HG03045 (cell line): ENCODE results near the gene DNAJC1.
"Not testable (repeated sequence)": the region's sequence is repeated elsewhere in the genome, so short reads cannot be mapped to it uniquely, and the experiment has no call there.

Experiments
- ATAC-seq: cut with Tn5 transposase; IDR thresholded peaks from one replicate; pipeline ENCODE4 v1.9.1; 2021; ENCODE audit warnings: mild to moderate bottlenecking, moderate library complexity; ENCODE audit not compliant: unreplicated experiment

Gene DNAJC1

DNA sequence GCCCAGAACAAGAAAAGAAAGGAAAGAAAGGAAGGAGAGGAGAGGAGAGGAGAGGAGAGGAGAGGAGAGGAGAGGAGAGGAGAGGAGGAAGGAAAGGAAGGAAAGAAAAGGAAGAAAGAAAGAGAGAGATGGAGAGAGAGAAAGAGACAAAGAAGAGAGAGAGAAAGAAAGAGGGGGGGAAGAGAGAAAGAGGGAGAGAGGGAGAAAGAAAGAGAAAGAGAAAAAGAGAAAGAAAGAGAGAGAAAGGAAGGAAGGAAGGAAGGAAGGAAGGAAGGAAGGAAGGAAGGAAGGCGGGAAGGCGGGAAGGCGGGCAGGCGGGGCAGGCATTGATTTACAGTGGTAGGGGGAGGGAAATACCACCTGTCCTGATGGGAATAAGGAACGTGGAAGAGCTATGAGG lies 92.7 kb downstream of the DNAJC1 start:
- no peak for ATAC-seq

DNA sequence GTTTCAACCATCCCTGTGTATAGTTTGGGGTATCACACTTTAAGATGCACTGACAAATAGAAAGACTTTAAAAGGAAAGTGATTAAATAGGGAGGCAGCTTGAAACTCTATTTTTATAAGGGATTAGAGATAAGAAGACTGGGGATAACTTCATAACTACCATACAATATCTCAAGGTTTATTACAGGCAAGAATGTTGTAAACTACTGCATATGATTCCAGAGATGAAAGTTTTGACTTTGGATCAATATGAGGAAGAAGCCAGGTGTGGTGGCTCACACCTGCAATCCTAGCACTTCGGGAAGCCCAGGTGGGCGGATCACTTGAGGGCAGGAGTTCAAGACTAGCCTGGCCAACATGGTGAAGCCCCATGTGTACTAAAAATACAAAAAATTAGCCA lies 96.1 kb downstream of the DNAJC1 start:
- no peak for ATAC-seq

DNA sequence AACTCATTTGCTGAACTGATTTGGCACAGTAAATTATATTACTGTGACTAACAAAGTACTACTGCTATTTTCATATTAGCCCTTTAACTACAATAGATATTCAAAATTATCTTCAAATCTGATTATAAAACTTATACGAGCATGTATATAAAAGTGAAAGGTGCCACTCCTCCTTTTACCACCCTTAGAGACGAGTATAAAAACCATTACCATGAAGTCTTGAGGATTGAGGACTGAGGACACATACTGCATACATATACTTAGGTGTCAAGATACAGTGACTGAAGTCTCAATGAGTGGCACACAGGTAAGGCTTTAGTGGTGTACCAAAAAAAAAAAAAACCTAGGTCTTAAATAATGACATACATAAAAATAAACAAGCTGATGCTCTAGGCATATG lies 98.6 kb downstream of the DNAJC1 start:
- no peak for ATAC-seq

DNA sequence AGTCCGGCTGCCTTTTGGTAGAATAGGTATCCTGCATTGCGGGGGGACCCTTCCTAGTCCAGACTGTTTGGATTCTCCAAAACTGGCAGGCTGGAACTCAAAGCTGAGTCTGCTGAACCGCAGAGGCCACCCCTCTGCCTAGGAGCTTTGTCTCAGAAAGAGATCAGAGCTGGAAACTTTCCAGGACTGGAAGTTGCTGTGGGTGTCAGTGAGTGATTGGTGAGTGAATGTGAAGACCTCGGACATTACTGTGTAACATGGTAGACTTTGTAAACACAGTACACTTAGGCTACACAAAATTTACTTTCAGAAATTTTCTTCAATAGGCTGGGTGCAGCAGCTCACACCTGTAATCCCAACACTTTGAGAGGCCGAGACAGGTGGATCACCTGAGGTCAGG lies 103.8 kb downstream of the DNAJC1 start:
- ATAC-seq, result no peak

DNA sequence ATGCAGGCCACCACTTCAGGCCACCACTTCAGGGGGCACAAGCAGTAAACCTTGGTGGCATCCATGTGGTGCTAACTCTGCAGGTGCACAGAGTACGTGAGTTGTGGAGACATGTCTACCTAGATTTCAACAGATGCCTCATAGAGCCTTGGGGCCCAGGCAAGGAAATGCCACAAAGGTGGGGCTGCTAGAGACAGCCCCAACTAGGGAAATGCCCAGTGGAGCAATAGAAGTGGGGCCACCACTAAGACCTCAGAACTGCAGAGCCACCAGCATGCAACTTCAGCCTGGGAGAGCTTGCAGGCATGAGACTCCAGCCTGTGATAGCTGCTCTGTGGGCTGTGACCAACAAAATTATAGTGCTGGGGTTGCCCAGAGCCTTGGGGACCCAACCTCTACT lies 107.6 kb downstream of the DNAJC1 start:
- ATAC-seq, result no peak

DNA sequence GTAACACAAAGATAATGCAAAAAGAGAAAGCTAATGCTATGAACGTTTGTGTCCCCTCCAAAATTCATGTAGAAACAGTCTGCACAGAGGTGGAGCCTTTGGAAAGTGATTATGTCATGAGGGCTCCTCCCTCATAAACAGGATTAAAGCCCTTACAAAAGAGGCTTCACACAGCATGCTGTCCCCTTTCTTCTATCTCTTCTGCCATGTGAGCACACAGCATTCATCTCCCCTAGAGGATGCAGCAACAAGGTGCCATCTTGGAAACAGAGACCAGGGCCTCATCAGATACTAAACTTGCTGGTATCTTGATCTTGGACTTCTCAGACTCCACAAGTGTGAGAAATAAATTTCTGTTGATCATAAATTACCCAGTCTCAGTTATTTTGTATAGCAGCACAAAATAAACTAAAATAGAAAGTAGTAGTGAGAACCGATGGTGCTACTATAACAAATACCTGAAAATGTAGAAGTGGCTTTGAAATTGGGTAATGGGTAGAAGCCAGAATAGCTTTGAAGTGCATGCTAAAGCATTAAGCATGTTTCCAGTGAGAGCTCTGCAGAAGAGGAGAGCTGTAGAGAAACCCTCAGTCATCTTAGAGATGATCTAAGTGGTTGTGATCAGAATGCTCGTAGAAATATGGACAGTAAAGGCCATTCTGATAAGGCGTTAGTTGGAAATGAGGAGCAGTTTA lies 108.7 kb downstream of the DNAJC1 start:
- no peak for ATAC-seq

DNA sequence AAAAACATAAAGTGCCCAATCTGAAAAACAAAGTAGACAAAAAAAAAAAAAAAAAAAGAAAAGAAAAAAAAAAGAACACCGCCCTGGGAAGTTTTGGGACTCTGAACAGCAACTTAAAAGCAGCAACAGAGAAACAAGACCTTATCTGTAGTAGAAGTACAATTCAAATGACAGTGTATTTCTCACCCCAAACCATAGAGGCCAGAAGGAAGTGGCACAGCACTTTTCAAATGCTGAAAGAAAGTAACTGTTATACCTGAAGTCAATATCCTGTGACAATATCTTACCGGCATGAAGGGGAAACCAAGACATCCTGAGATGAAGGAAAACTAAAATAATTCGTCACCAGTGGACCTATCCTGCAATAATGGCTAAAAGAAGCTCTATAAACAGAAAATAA lies 112.1 kb downstream of the DNAJC1 start:
- no peak for ATAC-seq

DNA sequence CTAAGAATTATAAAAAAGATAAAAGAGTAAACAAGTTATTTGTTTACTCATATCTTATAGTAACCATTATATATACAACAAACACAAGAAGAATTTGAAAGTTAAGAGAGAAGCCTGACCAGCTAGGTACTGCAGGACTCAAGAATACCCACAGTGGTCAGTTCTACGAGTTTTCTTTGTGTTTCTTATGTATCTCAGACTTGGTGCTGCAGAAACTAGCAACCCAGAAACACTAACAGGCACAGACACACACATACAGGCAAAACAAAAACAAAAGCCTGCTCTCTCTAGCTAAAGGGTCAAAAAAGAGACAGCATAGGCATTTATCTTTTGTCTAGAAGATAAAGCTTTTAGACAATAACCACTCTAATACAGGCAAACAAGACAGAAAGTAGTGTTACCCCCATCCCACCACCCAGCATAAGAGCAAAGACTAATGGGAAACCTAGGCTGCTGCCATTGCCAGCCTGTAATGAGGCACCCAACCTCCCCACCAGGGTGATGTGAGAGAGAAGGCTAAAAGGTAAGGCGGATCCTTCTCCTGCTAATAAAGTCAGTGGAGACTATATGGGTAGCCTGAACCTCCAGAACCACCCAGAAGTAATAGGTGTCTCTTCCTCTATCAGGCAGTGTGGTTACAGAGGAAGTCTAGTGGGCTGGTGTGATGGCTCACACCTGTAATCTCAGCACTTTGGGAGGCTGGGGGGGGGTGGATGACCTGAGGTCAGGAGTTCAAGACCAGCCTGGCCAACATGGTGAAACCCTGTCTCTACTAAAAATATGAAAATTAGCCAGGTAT lies 113.9 kb downstream of the DNAJC1 start:
- ATAC-seq, result no peak

DNA sequence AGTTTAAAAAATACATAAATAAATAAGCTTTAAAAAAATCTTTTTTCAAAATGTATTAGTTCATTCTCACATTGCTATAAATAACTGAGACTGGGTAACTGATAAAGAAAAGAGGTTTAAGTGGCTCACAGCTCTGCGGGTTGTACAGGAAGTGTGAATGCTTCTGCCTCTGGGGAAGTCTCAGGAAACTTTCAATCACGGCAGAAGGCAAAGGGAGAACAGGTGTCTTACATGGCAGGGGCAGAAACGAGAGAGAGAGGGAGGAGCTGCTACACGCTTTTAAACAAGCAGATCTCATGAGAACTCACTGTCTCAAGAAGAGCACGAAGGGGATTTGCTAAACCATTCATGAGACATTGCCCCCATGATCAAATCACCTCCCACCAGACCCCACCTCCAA lies 114.6 kb downstream of the DNAJC1 start:
- ATAC-seq, result peak; percentile 98

DNA sequence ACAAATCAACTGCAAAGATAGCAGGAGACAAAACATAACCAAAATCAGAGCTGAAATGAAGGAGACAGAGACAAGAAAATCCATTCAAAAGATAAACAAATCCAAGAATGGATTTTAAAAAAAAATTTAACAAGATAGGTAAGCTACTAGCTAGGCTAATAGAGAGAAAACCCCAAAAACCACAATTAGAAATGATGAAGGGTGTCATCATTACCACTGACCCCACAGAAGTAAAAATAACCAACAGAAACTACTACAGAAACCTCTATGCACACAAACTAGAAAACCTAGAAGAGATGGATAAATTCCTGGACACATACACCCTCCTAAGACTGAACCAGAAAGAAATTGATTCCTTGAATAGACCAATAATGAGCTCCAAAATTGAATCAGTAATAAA lies 117.6 kb downstream of the DNAJC1 start:
- no peak for ATAC-seq

DNA sequence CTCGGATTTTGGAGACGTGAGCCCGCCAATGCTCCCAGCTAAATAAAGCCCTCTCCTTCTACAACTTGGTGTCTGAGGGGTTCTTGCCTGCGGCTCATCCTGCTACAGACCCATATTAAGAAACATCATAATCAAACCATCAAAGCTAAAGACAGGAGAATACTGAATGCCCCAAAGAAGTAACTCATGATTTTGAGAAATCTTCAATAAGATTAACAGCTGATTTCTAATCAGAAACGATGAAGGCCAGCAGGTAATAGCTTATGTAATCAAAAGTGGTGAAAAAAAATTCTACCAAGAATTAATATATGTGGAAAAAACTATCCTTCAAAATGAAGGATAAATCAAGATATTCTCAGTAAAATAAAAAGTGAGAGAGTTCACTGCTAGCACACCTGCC lies 130.3 kb downstream of the DNAJC1 start:
- ATAC-seq, result no peak

DNA sequence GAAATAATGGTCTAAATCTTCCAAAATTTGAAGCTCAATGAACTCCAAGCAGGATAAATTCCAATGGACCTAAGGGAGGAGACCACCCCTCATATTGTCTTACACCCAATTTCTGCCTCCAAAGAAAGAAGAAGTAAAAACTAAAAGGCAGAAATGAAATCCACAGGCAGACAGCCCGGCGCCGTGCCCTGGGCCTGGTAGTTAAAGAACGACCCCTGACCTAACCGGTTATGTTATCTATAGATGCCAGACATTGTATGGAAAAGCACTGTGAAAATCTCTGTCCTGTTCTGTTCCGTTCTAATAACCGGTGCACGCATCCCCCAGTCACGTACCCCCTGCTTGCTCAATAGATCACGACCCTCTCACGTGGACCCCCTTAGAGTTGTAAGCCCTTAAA lies 130.8 kb downstream of the DNAJC1 start:
- not testable (repeated sequence) for ATAC-seq

DNA sequence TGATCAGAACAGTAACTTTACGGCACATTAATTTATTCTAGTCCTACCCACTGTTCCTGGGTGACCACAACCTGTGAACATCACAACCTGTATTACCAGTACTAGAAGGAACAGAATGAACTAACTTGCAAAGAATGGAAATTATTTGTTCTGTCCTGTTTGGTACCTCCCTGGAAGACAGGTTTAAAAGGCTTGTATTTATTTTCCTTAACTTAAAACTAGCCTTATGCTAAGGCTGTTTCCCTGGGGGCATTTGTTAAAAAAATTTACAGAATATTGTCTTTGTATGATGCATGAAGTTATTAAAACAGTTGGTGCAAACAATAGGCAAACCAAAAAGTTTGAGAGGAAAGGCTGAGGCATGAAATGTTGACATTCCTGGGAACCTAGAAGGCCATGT lies 132.7 kb downstream of the DNAJC1 start:
- no peak for ATAC-seq

DNA sequence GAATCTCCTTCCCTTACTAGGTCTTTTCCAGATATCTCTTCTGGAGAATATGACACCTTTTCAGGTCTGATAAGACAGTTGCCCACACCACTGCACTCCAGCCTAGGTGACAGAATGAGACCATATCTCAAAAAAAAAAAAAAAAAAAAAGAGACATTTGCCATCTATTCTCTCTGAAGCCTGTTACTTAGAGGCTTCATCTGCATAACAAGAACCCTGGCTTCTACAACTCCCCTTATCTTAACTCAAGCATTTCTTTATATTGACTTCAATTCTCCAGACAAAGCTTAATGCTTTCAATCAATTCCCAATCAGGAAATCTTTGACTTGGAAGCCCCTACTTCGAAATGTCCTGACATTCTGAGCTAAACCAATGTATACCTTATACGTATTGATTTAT lies 134.4 kb downstream of the DNAJC1 start:
- not testable (repeated sequence) for ATAC-seq

DNA sequence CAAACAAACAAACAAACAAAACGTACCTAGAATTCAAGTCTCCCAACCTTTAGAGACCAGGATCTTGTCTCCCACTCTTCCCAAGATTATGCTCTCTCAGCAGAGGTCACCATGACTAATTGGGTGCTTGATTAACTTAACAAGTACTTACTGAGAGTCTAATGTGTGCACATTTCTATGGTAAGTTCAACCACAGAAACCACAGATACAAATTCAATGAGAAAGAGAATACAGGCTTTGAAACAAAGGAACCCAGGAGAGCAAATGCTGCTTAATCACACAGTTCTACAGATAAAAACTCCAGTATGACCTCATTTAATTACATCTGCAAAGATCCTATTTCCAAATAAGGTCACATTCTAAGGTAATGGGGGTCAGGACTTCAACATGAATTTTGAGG lies 142.8 kb downstream of the DNAJC1 start:
- no peak for ATAC-seq

DNA sequence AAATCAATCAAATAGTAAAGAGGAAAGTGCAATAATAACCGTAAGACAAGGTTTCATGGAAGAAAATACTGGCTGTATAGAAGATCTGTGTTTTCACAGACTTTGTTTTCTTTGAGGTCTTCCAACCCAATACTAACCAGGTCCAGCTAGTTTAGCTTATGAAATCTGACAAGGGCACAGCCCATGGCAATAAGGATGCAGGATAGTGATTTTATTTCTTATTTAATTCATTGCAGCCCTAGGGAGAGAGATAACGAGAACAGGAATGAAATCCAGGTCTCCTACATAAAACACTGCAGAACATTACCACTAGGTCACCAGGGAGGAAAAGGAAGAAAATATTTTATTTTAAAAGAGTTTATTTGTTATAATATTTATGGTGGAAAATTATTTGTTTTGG lies 145.1 kb downstream of the DNAJC1 start:
- ATAC-seq, result no peak

DNA sequence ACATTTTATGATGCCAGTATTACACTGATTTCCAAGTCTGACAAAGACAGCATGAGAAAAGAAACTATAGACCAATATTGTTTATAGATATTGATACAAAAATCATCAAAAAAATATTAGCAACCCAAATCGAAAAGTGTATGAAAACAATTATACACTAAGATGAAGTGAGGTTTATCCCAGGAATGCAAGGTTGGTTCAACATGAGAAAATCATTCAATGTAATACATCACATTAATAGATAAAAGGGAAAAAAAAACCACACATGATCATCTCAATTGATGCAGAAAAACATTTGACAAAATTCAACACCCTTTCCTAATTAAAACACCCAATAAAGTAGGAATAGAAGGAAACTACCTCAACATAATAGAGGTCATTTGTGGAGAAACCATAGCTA lies 153.9 kb downstream of the DNAJC1 start:
- no peak for ATAC-seq

DNA sequence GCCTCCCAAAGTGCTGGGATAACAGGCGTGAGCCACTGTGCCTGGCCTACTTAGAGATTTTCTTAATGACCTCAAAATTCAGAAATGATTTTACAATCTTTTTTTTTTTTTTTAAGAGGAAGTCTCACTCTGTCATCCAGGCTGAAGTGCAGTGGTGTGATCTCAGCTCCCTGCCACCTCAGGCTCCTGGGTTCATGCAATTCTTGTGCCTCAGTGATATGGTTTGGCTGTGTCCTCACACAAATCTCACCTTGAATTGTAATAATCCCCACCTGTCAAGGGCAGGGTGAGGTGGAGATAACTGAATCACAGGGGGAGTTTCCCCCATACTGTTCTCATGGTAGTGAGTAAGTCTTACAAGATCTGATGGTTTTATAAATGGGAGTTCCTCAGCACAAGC lies 159.9 kb downstream of the DNAJC1 start:
- no peak for ATAC-seq

DNA sequence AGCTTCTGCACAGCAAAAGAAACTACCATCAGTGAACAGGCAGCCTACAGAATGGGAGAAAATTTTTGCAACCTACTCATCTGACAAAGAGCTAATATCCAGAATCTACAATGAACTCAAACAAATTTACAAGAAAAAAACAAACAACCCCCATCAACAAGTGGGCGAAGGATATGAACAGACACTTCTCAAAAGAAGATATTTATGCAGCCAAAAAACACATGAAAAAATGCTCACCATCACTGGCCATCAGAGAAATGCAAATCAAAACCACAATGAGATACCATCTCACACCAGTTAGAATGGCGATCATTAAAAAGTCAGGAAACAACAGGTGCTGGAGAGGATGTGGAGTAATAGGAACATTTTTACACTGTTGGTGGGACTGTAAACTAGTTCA lies 162.3 kb downstream of the DNAJC1 start:
- ATAC-seq, result not testable (repeated sequence)

DNA sequence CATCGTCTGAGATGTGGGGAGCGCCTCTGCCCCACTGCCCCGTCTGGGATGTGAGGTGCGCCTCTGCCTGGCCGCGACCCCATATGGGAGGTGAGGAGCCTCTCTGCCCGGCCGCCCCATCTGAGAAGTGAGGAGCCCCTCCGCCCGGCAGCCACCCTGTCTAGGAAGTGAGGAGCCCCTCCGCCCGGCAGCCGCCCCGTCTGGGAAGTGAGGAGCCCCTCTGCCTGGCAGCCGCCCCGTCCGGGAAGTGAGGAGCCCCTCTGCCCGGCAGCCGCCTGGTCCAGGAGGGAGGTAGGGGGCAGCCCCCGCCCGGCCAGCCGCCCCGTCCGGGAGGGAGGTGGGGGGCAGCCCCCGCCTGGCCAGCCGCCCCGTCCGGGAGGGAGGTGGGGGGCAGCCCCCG lies 166.0 kb downstream of the DNAJC1 start:
- not testable (repeated sequence) for ATAC-seq

DNA sequence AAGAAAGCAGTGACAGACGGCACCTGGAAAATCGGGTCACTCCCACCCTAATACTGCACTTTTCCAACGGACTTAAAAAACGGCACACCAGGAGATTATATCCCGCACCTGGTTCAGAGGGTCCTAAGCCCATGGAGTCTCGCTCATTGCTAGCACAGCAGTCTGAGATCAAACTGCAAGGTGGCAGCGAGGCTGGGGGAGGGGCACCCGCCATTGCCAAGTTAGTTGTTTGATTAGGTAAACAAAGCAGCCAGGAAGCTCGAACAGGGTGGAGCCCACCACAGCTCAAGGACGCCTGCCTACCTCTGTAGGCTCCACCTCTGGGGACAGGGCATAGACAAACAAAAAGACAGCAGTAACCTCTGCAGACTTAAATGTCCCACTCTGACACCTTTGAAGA lies 169.0 kb downstream of the DNAJC1 start:
- ATAC-seq, result not testable (repeated sequence)

DNA sequence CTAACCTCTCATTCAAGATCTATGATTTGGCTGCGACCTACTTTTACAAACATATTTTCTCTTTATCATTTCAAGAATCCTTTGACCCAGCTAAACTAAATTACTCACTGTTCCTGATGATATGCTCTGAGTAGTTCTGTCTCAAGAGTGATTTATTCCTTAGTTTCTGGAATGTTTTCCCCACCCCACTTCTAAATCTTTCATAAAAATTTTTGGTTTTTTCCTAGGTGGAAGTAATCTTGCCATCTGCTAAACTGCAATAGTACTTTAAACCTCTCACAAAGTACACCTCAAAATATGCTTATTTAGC lies 170.8 kb downstream of the DNAJC1 start:
- no peak for ATAC-seq
